C4-2B (cell line): ENCODE measurements around the gene EFNA2.

Experiments
- ZFX ChIP-seq: fragments of 450-650 bp; IDR thresholded peaks from 2 replicates; pipeline ENCODE4 v1.6.1; 2017
- TF ChIP-seq, protein P1 (sequence below): fragments of 450-650 bp; conservative IDR thresholded peaks from 2 replicates; pipeline ENCODE4 v1.5.1; 2017; ENCODE audit warnings: mild to moderate bottlenecking

DNA sequence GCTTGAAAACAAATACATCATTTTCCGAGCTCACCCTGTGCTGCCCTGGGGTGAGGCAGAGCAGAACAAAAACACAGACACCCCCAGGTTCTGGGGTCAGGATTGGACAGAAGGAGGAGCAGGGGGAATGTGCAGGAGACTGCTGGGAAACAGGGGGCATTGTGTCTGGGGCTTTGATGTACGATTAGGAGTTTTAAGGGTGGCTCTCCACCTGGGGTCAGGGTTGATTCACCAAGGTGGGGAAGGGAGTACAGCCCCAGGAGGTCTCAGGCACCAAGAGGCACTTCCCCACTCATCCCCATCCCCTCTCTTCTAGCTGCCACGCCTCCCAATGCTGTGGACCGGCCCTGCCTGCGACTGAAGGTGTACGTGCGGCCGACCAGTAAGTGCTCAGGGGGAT lies 12.6 kb downstream of the EFNA2 start:
- TF ChIP-seq, protein P1, sequence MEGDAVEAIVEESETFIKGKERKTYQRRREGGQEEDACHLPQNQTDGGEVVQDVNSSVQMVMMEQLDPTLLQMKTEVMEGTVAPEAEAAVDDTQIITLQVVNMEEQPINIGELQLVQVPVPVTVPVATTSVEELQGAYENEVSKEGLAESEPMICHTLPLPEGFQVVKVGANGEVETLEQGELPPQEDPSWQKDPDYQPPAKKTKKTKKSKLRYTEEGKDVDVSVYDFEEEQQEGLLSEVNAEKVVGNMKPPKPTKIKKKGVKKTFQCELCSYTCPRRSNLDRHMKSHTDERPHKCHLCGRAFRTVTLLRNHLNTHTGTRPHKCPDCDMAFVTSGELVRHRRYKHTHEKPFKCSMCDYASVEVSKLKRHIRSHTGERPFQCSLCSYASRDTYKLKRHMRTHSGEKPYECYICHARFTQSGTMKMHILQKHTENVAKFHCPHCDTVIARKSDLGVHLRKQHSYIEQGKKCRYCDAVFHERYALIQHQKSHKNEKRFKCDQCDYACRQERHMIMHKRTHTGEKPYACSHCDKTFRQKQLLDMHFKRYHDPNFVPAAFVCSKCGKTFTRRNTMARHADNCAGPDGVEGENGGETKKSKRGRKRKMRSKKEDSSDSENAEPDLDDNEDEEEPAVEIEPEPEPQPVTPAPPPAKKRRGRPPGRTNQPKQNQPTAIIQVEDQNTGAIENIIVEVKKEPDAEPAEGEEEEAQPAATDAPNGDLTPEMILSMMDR, result no peak
- no peak for TF ChIP-seq ZFX
